Esophagus squamous epithelium (tissue), 5 donors: ENCODE results near the gene SAMD9. TPM values are rescaled to one million over a fixed set of nuclear protein-coding genes. Genes with fewer than 3 reads are reported as not detected.
A peak's percentile ranks its signal among the peaks of the same experiment; 100 is the strongest.

Source experiments
- DNase-seq: peaks from one replicate; lab custom pipeline; 2025; lab: John Stamatoyannopoulos, UW
- H3K27ac ChIP-seq, 4 donors: fragments of 200-600 bp; sonication (generic); one replicate each; pipeline ENCODE4 v1.5.1; 2016 to 2019; ENCODE audit warnings: mild to moderate bottlenecking in 1 of 4
- H3K27me3 ChIP-seq, 4 donors: fragments of 200-600 bp; sonication (generic); 1 replicate in 3 of 4; 2 replicates in 1 of 4; pipeline versions ENCODE4 v1.5.1 to v1.6.0; 2017 to 2021; ENCODE audit warnings: antibody characterized with exemption in 1 of 4
- H3K36me3 ChIP-seq, 3 donors: fragments of 200-600 bp; sonication (generic); one replicate each; pipeline ENCODE4 v1.5.1; 2016 to 2019
- H3K4me1 ChIP-seq, 3 donors: fragments of 200-600 bp; sonication (generic); one replicate each; pipeline ENCODE4 v1.5.1; 2017 to 2019
- H3K4me3 ChIP-seq, 4 donors: fragments of 200-600 bp; sonication (generic); 1 replicate in 3 of 4; 2 replicates in 1 of 4; pipeline ENCODE4 v1.5.1; 2016 to 2019; ENCODE audit warnings: mild to moderate bottlenecking in 2 of 4, moderate library complexity in 1 of 4
- H3K9me3 ChIP-seq, 3 donors: fragments of 200-600 bp; sonication (generic); one replicate each; pipeline ENCODE4 v1.5.1; 2016 to 2019
- POLR2A ChIP-seq, 4 donors: fragments of 450-650 bp; IDR thresholded peaks; one replicate each; pipeline ENCODE4 v1.6.1; 2017; ENCODE audit warnings: antibody characterized with exemption in 4 of 4, mild to moderate bottlenecking in 4 of 4, moderate library complexity in 3 of 4
- WGBS, 2 donors: methylation state at CpG; one replicate each; pipeline ENCODE4 v1.1.5; 2018; 5-methylcytosine and 5-hydroxymethylcytosine counted together
- intact Hi-C: fragments of 100-400 bp; cut with DNase I; formaldehyde crosslinking; loops from one replicate; pipeline ENCODE4 v1.15.0; 2022
- total RNA-seq, 4 donors: library from RNA; depleted of rRNA; stranded (reverse); fragments of >200 nt; gene quantifications; one replicate each; pipeline ENCODE4 v1.1.0, GENCODE V29; 2016
- TF ChIP-seq, protein P1 (sequence below), 6 experiments: fragments of 450-650 bp in 4 of 6; fragments of 200-600 bp in 2 of 6; sonication (generic) in 2 of 6; IDR thresholded peaks; one replicate each; pipeline ENCODE4 v1.5.1; 2016 to 2019; ENCODE audit warnings: antibody characterized with exemption in 6 of 6, mild to moderate bottlenecking in 4 of 6, moderate library complexity in 4 of 6
- donor health status: DM: yes; HTN: yes; CAD: no.

The SAMD9 gene
- 10 to 100 TPM; 48.6 to 86.3 (median 65.8) TPM for total RNA-seq

DNA sequence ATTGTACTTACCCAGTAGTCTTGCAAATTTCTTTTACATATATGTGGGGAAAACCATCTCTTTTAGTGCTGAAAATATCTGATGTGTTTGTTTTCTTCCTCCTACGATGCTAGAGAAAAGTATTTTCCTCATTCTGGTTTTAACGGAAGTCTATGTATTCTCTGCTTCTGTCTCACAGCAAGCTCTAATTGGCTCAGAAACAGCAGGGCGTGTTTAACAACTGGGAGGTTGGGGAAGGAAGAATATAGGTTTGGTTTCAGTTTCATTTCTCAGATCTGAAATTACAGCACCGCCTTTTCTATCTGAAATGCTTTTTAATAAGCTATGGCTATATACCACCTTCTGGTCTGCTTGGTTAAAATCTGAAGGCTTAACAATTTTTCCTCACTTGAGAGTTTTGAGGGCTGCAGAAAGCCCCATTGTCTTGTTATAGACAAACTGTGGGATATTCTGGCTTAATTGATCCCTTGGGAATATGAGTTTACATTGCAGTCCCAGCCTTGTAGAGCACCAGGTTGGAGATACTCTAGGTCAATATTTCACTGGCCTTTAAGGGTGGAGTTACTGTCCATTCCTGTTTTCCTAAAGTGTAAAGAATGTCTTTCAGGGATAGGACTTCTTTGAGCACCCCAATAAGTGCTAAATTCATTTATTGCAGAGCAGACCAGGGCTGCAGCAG is at the start of gene SAMD9:
Gene SAMD9 (minus strand): TSS at position 128 of the 679 bp plus-strand sequence. CDS start 11,882 bp downstream, outside the sequence.
- H3K9me3 ChIP-seq = peaks cover 0 to 9% (median 0%) of the 10 kb centered on the region in 3 donors
- H3K36me3 ChIP-seq = peaks cover 0 to 19% (median 0%) of the 10 kb centered on the region in 3 donors
- TF ChIP-seq, protein P1, sequence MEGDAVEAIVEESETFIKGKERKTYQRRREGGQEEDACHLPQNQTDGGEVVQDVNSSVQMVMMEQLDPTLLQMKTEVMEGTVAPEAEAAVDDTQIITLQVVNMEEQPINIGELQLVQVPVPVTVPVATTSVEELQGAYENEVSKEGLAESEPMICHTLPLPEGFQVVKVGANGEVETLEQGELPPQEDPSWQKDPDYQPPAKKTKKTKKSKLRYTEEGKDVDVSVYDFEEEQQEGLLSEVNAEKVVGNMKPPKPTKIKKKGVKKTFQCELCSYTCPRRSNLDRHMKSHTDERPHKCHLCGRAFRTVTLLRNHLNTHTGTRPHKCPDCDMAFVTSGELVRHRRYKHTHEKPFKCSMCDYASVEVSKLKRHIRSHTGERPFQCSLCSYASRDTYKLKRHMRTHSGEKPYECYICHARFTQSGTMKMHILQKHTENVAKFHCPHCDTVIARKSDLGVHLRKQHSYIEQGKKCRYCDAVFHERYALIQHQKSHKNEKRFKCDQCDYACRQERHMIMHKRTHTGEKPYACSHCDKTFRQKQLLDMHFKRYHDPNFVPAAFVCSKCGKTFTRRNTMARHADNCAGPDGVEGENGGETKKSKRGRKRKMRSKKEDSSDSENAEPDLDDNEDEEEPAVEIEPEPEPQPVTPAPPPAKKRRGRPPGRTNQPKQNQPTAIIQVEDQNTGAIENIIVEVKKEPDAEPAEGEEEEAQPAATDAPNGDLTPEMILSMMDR (IDR thresholded peaks at IDR 0.05) = no peak
- TF ChIP-seq POLR2A (IDR thresholded peaks at IDR 0.05) = peak in 1 of 4 donors; percentile 67
- DNase-seq = no peak
- H3K27ac ChIP-seq = peak within 1 kb of the TSS; percentile 75 to 90 (median 82)
- no peaks in the 10 kb centered on the region for H3K27me3 ChIP-seq
- H3K4me3 ChIP-seq = peak within 1 kb of the TSS; percentile 28 to 63 (median 40)
- H3K4me1 ChIP-seq = peaks cover 7 to 56% (median 14%) of the 10 kb centered on the region in 3 donors
- intact Hi-C loops = no loop called here
- WGBS, 2 donors = 6 to 7% methylated on average over 4 of the region's 4 CpGs

DNA sequence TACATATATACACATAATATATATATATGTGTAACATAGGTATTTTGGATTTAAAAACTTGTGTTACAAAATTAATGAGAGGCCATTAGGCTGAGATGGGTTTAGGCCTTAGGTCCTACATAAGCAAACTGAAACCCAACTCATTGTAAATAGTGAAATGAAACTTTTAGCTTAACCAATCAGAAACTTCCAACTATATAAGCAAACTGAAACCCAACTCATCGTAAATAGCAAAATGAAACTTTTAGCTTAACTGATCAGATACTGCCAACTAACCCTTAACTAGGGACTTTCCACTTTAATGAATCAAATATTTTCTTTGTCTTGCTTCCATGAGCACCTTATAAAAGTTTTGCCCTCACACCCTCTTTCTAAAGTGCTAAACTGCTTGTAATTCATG is 47.7 kb upstream of the SAMD9 start:
- H3K27me3 ChIP-seq = no peaks in the 10 kb centered on the region
- no peak for DNase-seq
- no peak overlapping the region for H3K27ac ChIP-seq
- WGBS, 2 donors = 21 to 29% methylated on average over 1 of the region's 1 CpG
- TF ChIP-seq, protein P1 (IDR thresholded peaks at IDR 0.05) = no peak
- TF ChIP-seq POLR2A (IDR thresholded peaks at IDR 0.05) = no peak
- peaks cover 0 to 11% (median 0%) of the 10 kb centered on the region in 3 donors for H3K9me3 ChIP-seq
- no peak overlapping the region for H3K4me3 ChIP-seq
- intact Hi-C loops = no loop called here
- no peaks in the 10 kb centered on the region for H3K36me3 ChIP-seq
- no peaks in the 10 kb centered on the region for H3K4me1 ChIP-seq

DNA sequence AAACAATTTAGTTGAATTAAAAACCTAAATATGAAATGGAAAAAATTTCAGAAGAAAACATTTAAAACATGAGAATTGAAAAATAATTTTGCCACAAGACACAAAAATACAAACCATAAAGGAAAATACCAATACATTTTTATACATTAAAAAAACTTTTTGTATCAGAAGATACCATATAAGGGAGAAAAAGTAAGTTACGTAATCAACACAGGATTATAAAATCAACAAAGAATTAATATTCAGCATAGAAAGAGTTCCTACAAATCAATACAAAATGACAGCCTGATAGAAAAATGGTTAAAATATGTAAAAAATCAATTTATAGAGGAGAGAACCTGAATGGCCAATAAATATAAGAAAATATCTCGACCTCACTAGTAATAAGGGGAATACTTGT is 47.0 kb upstream of the SAMD9 start:
- Histone ChIP-seq H3K4me3 (no peak overlapping the region), H3K9me3 (peaks cover 0 to 4% (median 0%) of the 10 kb centered on the region in 3 donors), H3K36me3 (no peaks in the 10 kb centered on the region), H3K27ac (no peak overlapping the region), H3K27me3 (no peaks in the 10 kb centered on the region), H3K4me1 (no peaks in the 10 kb centered on the region)
- DNase-seq = no peak
- intact Hi-C loops = no loop called here
- no peak for TF ChIP-seq POLR2A (IDR thresholded peaks at IDR 0.05)
- TF ChIP-seq, protein P1 (IDR thresholded peaks at IDR 0.05) = no peak
- WGBS, 2 donors = 87 to 94% methylated on average over 2 of the region's 2 CpGs

DNA sequence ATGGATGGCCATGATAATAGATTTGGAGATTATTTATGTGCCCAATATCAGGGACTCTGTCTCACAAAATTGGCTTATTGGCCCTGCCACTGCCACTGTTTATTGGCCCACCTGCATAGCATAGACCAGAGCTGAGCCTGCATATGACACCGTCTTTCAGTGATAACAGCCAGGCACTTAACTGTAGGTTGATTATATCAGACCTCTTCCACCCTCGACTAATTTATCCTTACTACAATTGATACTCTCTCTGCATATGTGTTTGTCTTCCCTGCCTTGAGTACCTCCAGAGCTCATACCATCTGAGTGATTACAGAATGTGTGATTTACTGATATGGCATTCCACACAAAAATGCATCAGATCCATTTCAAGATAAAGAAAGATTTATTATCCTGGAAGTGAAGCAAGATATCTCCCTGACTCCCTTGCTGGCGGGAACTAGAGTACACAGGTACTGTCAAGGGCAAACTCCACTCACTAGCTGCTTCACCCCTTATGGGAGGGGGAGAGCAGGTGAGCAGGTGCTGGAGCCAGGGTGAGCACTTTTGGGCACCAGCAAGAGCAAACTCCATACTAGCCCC is 43.5 kb upstream of the SAMD9 start:
- WGBS, 2 donors = 69 to 89% methylated on average over 3 of the region's 3 CpGs
- H3K4me1 ChIP-seq = no peaks in the 10 kb centered on the region
- intact Hi-C loops = no loop called here
- H3K27me3 ChIP-seq = no peaks in the 10 kb centered on the region
- H3K4me3 ChIP-seq = no peak overlapping the region
- H3K27ac ChIP-seq = no peak overlapping the region
- no peaks in the 10 kb centered on the region for H3K9me3 ChIP-seq
- no peak for DNase-seq
- TF ChIP-seq, protein P1 (IDR thresholded peaks at IDR 0.05) = no peak
- TF ChIP-seq POLR2A (IDR thresholded peaks at IDR 0.05) = no peak
- H3K36me3 ChIP-seq = no peaks in the 10 kb centered on the region

DNA sequence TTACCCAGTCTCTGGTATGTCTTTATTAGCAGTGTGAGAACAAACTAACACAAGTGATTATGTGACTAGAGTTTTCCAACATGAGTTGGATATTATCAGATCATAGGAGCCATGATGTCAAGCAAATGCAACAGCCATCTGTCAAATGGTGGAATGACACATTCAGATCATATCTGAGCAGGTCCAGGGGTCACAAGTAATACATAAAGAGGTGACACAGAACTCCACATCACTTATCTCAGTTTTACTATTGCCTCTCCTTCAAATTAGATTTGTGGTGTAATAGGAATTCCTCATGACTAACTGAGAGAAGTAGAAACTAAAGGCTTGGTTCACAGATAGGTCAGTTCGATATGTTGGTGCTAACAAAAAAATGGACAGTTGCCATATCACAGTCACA is 42.6 kb upstream of the SAMD9 start:
- DNase-seq = no peak
- H3K4me3 ChIP-seq = no peak overlapping the region
- H3K27ac ChIP-seq = no peak overlapping the region
- no peaks in the 10 kb centered on the region for H3K36me3 ChIP-seq
- intact Hi-C loops = no loop called here
- H3K9me3 ChIP-seq = no peaks in the 10 kb centered on the region
- no peaks in the 10 kb centered on the region for H3K27me3 ChIP-seq
- no peak for TF ChIP-seq POLR2A (IDR thresholded peaks at IDR 0.05)
- TF ChIP-seq, protein P1 (IDR thresholded peaks at IDR 0.05) = no peak
- H3K4me1 ChIP-seq = no peaks in the 10 kb centered on the region
- 43 to 54% methylated on average over 1 of the region's 1 CpG for WGBS, 2 donors
